GM23338 (cell line): ENCODE results near the gene CST3. TPM values are rescaled to one million over a fixed set of nuclear protein-coding genes. Genes with fewer than 3 reads are reported as not detected.

Experiments
- ATAC-seq: fragments of 200-7000 bp; cut with Tn5 transposase; 3 replicates; pipeline ENCODE4 v1.9.1; 2020
- DNase-seq: peaks from one replicate; pipeline ENCODE4 v3.0.0-alpha.2; 2015; ENCODE audit warnings: low spot score
- H2AFZ ChIP-seq: fragments of 200-600 bp; sonication (generic); 2 replicates; pipeline ENCODE4 v1.8.0; 2016; ENCODE audit warnings: antibody characterized with exemption, mild to moderate bottlenecking, moderate library complexity
- H3F3A ChIP-seq: fragments of 200-600 bp; sonication (generic); replicated peaks from 2 replicates; pipeline ENCODE4 v1.8.0; 2017; ENCODE audit warnings: antibody characterized with exemption, mixed run types, low read depth
- H3K27ac ChIP-seq: fragments of 200-600 bp; sonication (generic); 2 replicates; pipeline ENCODE4 v1.6.1; 2016; ENCODE audit warnings: low read depth
- H3K27me3 ChIP-seq: fragments of 200-600 bp; sonication (generic); 2 replicates; pipeline ENCODE4 v1.8.0; 2016; ENCODE audit warnings: mild to moderate bottlenecking, mixed run types, moderate library complexity; ENCODE audit not compliant: insufficient read depth
- H3K36me3 ChIP-seq: fragments of 200-600 bp; sonication (generic); 2 replicates; pipeline ENCODE4 v1.8.0; 2016; ENCODE audit warnings: mild to moderate bottlenecking; ENCODE audit not compliant: insufficient read depth
- H3K4me1 ChIP-seq: fragments of 200-600 bp; sonication (generic); 2 replicates; pipeline ENCODE4 v1.8.0; 2016; ENCODE audit warnings: mild to moderate bottlenecking, moderate library complexity; ENCODE audit not compliant: insufficient read depth
- H3K4me2 ChIP-seq: fragments of 200-600 bp; sonication (generic); 2 replicates; pipeline ENCODE4 v1.7.1; 2017; ENCODE audit warnings: mixed run types
- H3K4me3 ChIP-seq: fragments of 200-600 bp; sonication (generic); 2 replicates; pipeline ENCODE4 v1.6.1; 2016; ENCODE audit warnings: mixed run types
- H3K79me2 ChIP-seq: fragments of 200-600 bp; sonication (generic); replicated peaks from 2 replicates; pipeline ENCODE4 v1.8.0; 2017; ENCODE audit warnings: mild to moderate bottlenecking; ENCODE audit not compliant: insufficient read depth
- H3K9me2 ChIP-seq: fragments of 200-600 bp; sonication (generic); 2 replicates; pipeline ENCODE4 v1.8.0; 2017; ENCODE audit not compliant: insufficient read depth
- H4K20me1 ChIP-seq: fragments of 200-600 bp; sonication (generic); replicated peaks from 2 replicates; pipeline ENCODE4 v1.8.0; 2017; ENCODE audit warnings: mild to moderate bottlenecking; ENCODE audit not compliant: insufficient read depth
- H3K27ac Mint-ChIP-seq: 2 replicates; pipeline ENCODE4 v1.8.0; 2020; ENCODE audit warnings: inconsistent platforms, mild to moderate bottlenecking, moderate library complexity, mixed read lengths
- H3K27me3 Mint-ChIP-seq: 3 replicates; pipeline ENCODE4 v1.8.0; 2022; ENCODE audit warnings: low read depth, mild to moderate bottlenecking, moderate library complexity, mixed read lengths, inconsistent platforms; ENCODE audit not compliant: insufficient read depth, poor library complexity
- H3K36me3 Mint-ChIP-seq: 3 replicates; pipeline ENCODE4 v1.8.0; 2021; ENCODE audit warnings: low read depth, mild to moderate bottlenecking, inconsistent platforms, moderate library complexity, mixed read lengths
- H3K4me1 Mint-ChIP-seq: 3 replicates; pipeline ENCODE4 v1.8.0; 2020; ENCODE audit warnings: mild to moderate bottlenecking, inconsistent platforms, mixed read lengths
- H3K4me3 Mint-ChIP-seq: 3 replicates; pipeline ENCODE4 v1.8.0; 2021; ENCODE audit warnings: moderate library complexity, mild to moderate bottlenecking, inconsistent platforms, mixed read lengths
- H3K9me3 Mint-ChIP-seq: 3 replicates; pipeline ENCODE4 v1.8.0; 2020; ENCODE audit warnings: moderate library complexity, mild to moderate bottlenecking, inconsistent platforms, mixed read lengths
- CREB1 ChIP-seq: fragments of 250-450 bp; sonication (Bioruptor Pico); IDR thresholded peaks from 2 replicates; pipeline ENCODE4 v1.5.0; 2020; ENCODE audit warnings: low read depth, mild to moderate bottlenecking, moderate library complexity
- EZH2 ChIP-seq: fragments of 200-600 bp; sonication (generic); IDR thresholded peaks from one replicate; pipeline ENCODE4 v1.8.0; 2017; ENCODE audit warnings: antibody characterized with exemption, mild to moderate bottlenecking, low read depth; ENCODE audit not compliant: unreplicated experiment
- EZH2phosphoT487 ChIP-seq: fragments of 200-600 bp; sonication (generic); IDR thresholded peaks from one replicate; pipeline ENCODE4 v1.8.1; 2018; ENCODE audit warnings: antibody characterized with exemption; ENCODE audit not compliant: unreplicated experiment
- JUNB ChIP-seq: IDR thresholded peaks from one replicate; pipeline ENCODE4 v1.6.1; 2016; ENCODE audit warnings: antibody characterized with exemption; ENCODE audit not compliant: unreplicated experiment
- NANOG ChIP-seq: IDR thresholded peaks from 2 replicates; pipeline ENCODE4 v1.6.1; 2016; ENCODE audit warnings: antibody characterized with exemption, borderline replicate concordance
- STAT1 ChIP-seq: IDR thresholded peaks from one replicate; pipeline ENCODE4 v1.6.1; 2016; ENCODE audit warnings: antibody characterized with exemption; ENCODE audit not compliant: unreplicated experiment
- ZNF114 ChIP-seq: fragments of 250-450 bp; sonication (Bioruptor Pico); IDR thresholded peaks from 2 replicates; pipeline ENCODE4 v1.5.0; 2020; ENCODE audit warnings: mild to moderate bottlenecking, moderate library complexity
- ZNF331 ChIP-seq: fragments of 250-450 bp; sonication (Bioruptor Pico); IDR thresholded peaks from 2 replicates; pipeline ENCODE4 v1.5.0; 2020; ENCODE audit warnings: low read depth, mild to moderate bottlenecking, moderate library complexity
- ZNF462 ChIP-seq: fragments of 250-450 bp; sonication (Bioruptor Pico); IDR thresholded peaks from 2 replicates; pipeline ENCODE4 v1.5.0; 2020; ENCODE audit warnings: mild to moderate bottlenecking, moderate library complexity
- polyA plus RNA-seq: library from polyadenylated mRNA; unstranded; fragments of >200 nt; fragmentation: Nextera tagmentation; extraction: Ambion mirVana; gene quantifications from 2 replicates; pipeline ENCODE4 v1.2.1, GENCODE V29; 2016
- total RNA-seq: library from RNA; depleted of rRNA; stranded (reverse); fragments of >200 nt; shearing (Covaris generic); gene quantifications from 2 replicates; pipeline ENCODE4 v1.2.3, GENCODE V29; 2014
- TF ChIP-seq, protein P1 (sequence below): IDR thresholded peaks from 2 replicates; pipeline ENCODE4 v1.6.1; 2016; ENCODE audit warnings: antibody characterized with exemption
- TF ChIP-seq, protein P2 (sequence below), 2 experiments: fragments of 200-600 bp in 1 of 2; sonication (generic) in 1 of 2; conservative IDR thresholded peaks; 2 replicates each; pipeline versions ENCODE4 v1.5.1 to v1.6.1; 2016 to 2017; ENCODE audit warnings: antibody characterized with exemption in 2 of 2, low read depth in 2 of 2, mild to moderate bottlenecking in 2 of 2, moderate library complexity in 1 of 2

The CST3 gene
- total and polyA plus RNA-seq, 2 experiments from 2014 or later, result 51.8 to 71.5 TPM

DNA sequence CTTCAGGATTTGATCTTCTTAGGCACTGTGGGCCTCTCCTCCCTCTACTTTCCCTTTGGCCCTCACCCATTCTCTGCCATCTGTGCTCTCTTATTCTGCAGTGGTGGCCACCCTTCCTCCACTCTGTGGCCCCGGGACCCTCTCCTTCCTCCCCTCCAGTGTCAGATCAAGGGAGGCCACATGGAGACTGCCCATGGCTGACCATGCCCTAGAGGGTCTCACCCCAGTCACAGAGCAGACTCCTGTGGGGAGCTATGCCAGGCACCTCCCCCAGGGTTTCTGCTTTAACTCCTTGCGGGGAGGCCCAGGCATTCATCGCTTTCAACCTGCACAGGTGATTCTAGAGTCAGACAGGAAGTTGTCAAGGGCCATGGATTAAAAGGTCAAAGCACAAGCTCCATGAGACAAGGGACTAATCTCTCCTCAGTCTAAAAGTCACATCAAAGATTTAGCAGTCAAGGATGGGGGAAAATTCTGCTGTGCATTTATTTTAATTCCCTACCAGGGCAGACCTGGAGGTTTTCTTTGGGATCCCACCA is 15.7 kb upstream of the CST3 start:
- Mint-ChIP-seq H3K4me3 (no peak overlapping the region), H3K4me1 (peaks cover 5% of the 10 kb centered on the region; the same call in 2 of the 3 replicates), H3K9me3 (no peaks in the 10 kb centered on the region; the same call in 2 of the 3 replicates), H3K36me3 (no peaks in the 10 kb centered on the region), H3K27ac (no peak overlapping the region), H3K27me3 (peaks cover 4% of the 10 kb centered on the region)
- no peak for ATAC-seq
- Histone ChIP-seq H3K36me3 (no peaks in the 10 kb centered on the region), H3K4me1 (no peaks in the 10 kb centered on the region), H3K4me2 (no peak overlapping the region), H3K27me3 (no peaks in the 10 kb centered on the region), H3K9me2 (no peaks in the 10 kb centered on the region), H4K20me1 (no peaks in the 10 kb centered on the region), H3K79me2 (no peaks in the 10 kb centered on the region), H2AFZ (no peak overlapping the region), H3K27ac (no peak overlapping the region), H3F3A (no peaks in the 10 kb centered on the region), H3K4me3 (no peak overlapping the region)
- no peak for DNase-seq
- TF ChIP-seq ZNF114, result no peak

GRCh38 chr20:23652926-23653325 is 15.2 kb upstream of the CST3 start:
- H3K4me1 ChIP-seq, result no peaks in the 10 kb centered on the region
- no peaks in the 10 kb centered on the region for H3K27me3 ChIP-seq
- no peaks in the 10 kb centered on the region for H3F3A ChIP-seq
- no peaks in the 10 kb centered on the region for H4K20me1 ChIP-seq
- H3K4me3 ChIP-seq, result no peak overlapping the region
- no peak overlapping the region for H3K4me2 ChIP-seq
- DNase-seq (no peak), ATAC-seq (no peak)
- H3K36me3 ChIP-seq, result no peaks in the 10 kb centered on the region
- H3K79me2 ChIP-seq, result no peaks in the 10 kb centered on the region
- H3K27ac ChIP-seq, result no peak overlapping the region
- H3K36me3 Mint-ChIP-seq, result no peaks in the 10 kb centered on the region
- H3K27me3 Mint-ChIP-seq, result peaks cover 4% of the 10 kb centered on the region
- no peaks in the 10 kb centered on the region for H3K9me2 ChIP-seq
- H3K9me3 Mint-ChIP-seq, result no peaks in the 10 kb centered on the region; the same call in 2 of the 3 replicates
- H3K27ac Mint-ChIP-seq, result no peak overlapping the region
- peaks cover 5% of the 10 kb centered on the region; the same call in 2 of the 3 replicates for H3K4me1 Mint-ChIP-seq
- no peak overlapping the region for H2AFZ ChIP-seq
- H3K4me3 Mint-ChIP-seq, result no peak overlapping the region
- TF ChIP-seq EZH2 (no peak), ZNF114 (no peak), ZNF462 (no peak), CREB1 (no peak), EZH2phosphoT487 (no peak), JUNB (no peak), ZNF331 (CRISPR knock-in tag) (no peak), NANOG (no peak), STAT1 (no peak)
- TF ChIP-seq, protein P1, sequence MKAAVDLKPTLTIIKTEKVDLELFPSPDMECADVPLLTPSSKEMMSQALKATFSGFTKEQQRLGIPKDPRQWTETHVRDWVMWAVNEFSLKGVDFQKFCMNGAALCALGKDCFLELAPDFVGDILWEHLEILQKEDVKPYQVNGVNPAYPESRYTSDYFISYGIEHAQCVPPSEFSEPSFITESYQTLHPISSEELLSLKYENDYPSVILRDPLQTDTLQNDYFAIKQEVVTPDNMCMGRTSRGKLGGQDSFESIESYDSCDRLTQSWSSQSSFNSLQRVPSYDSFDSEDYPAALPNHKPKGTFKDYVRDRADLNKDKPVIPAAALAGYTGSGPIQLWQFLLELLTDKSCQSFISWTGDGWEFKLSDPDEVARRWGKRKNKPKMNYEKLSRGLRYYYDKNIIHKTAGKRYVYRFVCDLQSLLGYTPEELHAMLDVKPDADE, result no peak
- TF ChIP-seq, protein P2, sequence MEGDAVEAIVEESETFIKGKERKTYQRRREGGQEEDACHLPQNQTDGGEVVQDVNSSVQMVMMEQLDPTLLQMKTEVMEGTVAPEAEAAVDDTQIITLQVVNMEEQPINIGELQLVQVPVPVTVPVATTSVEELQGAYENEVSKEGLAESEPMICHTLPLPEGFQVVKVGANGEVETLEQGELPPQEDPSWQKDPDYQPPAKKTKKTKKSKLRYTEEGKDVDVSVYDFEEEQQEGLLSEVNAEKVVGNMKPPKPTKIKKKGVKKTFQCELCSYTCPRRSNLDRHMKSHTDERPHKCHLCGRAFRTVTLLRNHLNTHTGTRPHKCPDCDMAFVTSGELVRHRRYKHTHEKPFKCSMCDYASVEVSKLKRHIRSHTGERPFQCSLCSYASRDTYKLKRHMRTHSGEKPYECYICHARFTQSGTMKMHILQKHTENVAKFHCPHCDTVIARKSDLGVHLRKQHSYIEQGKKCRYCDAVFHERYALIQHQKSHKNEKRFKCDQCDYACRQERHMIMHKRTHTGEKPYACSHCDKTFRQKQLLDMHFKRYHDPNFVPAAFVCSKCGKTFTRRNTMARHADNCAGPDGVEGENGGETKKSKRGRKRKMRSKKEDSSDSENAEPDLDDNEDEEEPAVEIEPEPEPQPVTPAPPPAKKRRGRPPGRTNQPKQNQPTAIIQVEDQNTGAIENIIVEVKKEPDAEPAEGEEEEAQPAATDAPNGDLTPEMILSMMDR (conservative IDR thresholded peaks at IDR 0.05; ENCODE audit: low read depth in 2 of 2), result no peak
